ENCODE measurements around the gene MCL1.
A peak's percentile ranks its signal among the peaks of the same experiment; 100 is the strongest.
"Not testable (repeated sequence)": the region's sequence is repeated elsewhere in the genome, so short reads cannot be mapped to it uniquely, and the experiment has no call there.

MCL1 gene

GRCh38 chr1:150601540-150601939, 22.1 kb upstream of the MCL1 start:
- DNase-seq: no peak

- not testable (repeated sequence) for DNase-seq
These were observed 18.9 kb upstream of the MCL1 start for GRCh38 chr1:150598346-150598745.

- DNase-seq: no peak
These were observed 17.6 kb upstream of the MCL1 start for GRCh38 chr1:150596976-150597375.

GRCh38 chr1:150596095-150596892, 16.9 kb upstream of the MCL1 start:
- DNase-seq: no peak

- DNase-seq: no peak
These were observed 3.0 kb upstream of the MCL1 start for GRCh38 chr1:150582371-150582770.

GRCh38 chr1:150581962-150582361, 2.6 kb upstream of the MCL1 start:
- DNase-seq: not testable (repeated sequence)

GRCh38 chr1:150581437-150581836, 2.0 kb upstream of the MCL1 start:
- not testable (repeated sequence) for DNase-seq

- not testable (repeated sequence) for DNase-seq
These were observed 1.6 kb upstream of the MCL1 start for GRCh38 chr1:150580966-150581365.

- peak in 1 of 6 experiments; percentile 37 for DNase-seq
These were observed 684 bp upstream of the MCL1 start for GRCh38 chr1:150579945-150580642.

GRCh38 chr1:150578272-150579109, 919 bp downstream of the MCL1 start:
- DNase-seq: peak in 5 of 6 experiments; percentile 26 to 67 (median 45)

- peak in 5 of 6 experiments; percentile 5 to 79 (median 67) for DNase-seq
These were observed 1.7 kb downstream of the MCL1 start for GRCh38 chr1:150577557-150578271.

- peak in 1 of 6 experiments; percentile 30 for DNase-seq
These were observed 2.4 kb downstream of the MCL1 start for GRCh38 chr1:150576794-150577556.

- DNase-seq: no peak
These were observed 3.1 kb downstream of the MCL1 start for GRCh38 chr1:150576367-150576711.

GRCh38 chr1:150575518-150576366, 3.7 kb downstream of the MCL1 start:
- DNase-seq: peak in 1 of 6 experiments; percentile 19

GRCh38 chr1:150575072-150575489, 4.3 kb downstream of the MCL1 start:
- DNase-seq: no peak

GRCh38 chr1:150574260-150575071, 4.9 kb downstream of the MCL1 start:
- peak in 2 of 6 experiments; percentile 27 to 34 for DNase-seq

- peak in 1 of 6 experiments; percentile 46 for DNase-seq
These were observed 5.8 kb downstream of the MCL1 start for GRCh38 chr1:150573648-150574071.

- peak in 1 of 6 experiments; percentile 46 for DNase-seq
These were observed 6.3 kb downstream of the MCL1 start for GRCh38 chr1:150572918-150573647.

- peak in 1 of 6 experiments; percentile 14 for DNase-seq
These were observed 10.8 kb downstream of the MCL1 start for GRCh38 chr1:150568594-150568966.

All from stimulated activated naive CD4-positive, alpha-beta T cell (primary cell).